Measurements from ENCODE around the gene TNFSF8. TPM values are rescaled to one million over a fixed set of nuclear protein-coding genes. Genes with fewer than 3 reads are reported as not detected.

The TNFSF8 gene
- total and polyA plus RNA-seq, 2 donors (not counting 3 experiments of a cell fraction or from before 2014, with no cell fraction given): not detected

DNA sequence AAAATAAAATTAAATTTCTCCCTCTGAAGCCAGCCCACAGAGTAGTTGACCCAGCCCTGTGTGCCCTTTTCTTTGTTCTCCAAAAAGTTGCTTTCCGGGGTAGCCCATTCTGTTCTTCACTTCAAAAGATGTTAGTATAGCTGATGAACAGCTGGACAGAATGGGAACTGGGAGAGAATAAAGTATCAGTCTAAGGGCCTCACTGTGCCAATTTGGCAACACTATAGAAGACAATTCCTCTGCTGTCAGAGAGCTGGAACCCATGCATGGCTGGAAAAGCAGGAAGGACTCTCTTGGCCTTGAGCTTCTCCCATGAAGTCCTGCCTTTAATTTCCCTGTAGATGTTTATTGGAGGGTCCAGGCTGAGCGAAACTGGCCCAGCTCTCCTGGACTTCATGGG is 11.0 kb upstream of the TNFSF8 start:
- Histone ChIP-seq H3K79me2 (ENCODE audit: control insufficient read depth, insufficient read depth, low read length) (no peaks in the 10 kb centered on the region), H3K9ac (replicated peaks; ENCODE audit: extremely low read depth, insufficient read depth, low read length) (no peak overlapping the region), H3K9me3 (replicated peaks; ENCODE audit: control insufficient read depth, insufficient read depth, low read length) (no peaks in the 10 kb centered on the region), H2AFZ (ENCODE audit: low read depth, low read length) (no peak overlapping the region), H3K4me3 (replicated peaks in 1 of 3; ENCODE audit: insufficient read depth in 1 of 3, low read depth in 1 of 3, low read length in 3 of 3) (no peak overlapping the region), H4K20me1 (replicated peaks; ENCODE audit: control insufficient read depth, extremely low read depth, insufficient read depth, low read length) (no peaks in the 10 kb centered on the region), H3K36me3 (ENCODE audit: control insufficient read depth in 2 of 2, extremely low read depth in 1 of 2, insufficient read depth in 2 of 2, low read length in 2 of 2) (no peaks in the 10 kb centered on the region), H3K4me2 (ENCODE audit: insufficient read depth, low read length) (no peak overlapping the region), H3K27me3 (ENCODE audit: control insufficient read depth in 2 of 2, insufficient read depth in 2 of 2, low read length in 2 of 2) (peaks cover 0 to 2% of the 10 kb centered on the region in 2 experiments), H3K27ac (ENCODE audit: insufficient read depth, low read depth, low read length) (no peak overlapping the region), H3K9me1 (replicated peaks; ENCODE audit: control insufficient read depth, extremely low read depth, insufficient read depth, low read length) (no peaks in the 10 kb centered on the region), H3K4me1 (ENCODE audit: control insufficient read depth, extremely low read depth, insufficient read depth, low read length) (no peaks in the 10 kb centered on the region)
- CTCF ChIA-PET: no interaction called here
- TF ChIP-seq FOS (IDR thresholded peaks at IDR 0.05; ENCODE audit: borderline replicate concordance, insufficient read depth, low read length) (no peak), MYC (IDR thresholded peaks at IDR 0.05; ENCODE audit: low read depth, low read length) (no peak), JUN (IDR thresholded peaks at IDR 0.05; ENCODE audit: borderline replicate concordance, insufficient read depth, insufficient read length, low read depth) (no peak), GATA2 (IDR thresholded peaks at IDR 0.05; ENCODE audit: insufficient read depth, insufficient read length, low read depth, low read length) (no peak), POLR2A (IDR thresholded peaks at IDR 0.05; ENCODE audit: low read depth, low read length) (no peak), EZH2 (IDR thresholded peaks at IDR 0.05; ENCODE audit: borderline replicate concordance, low read depth, low read length, severe bottlenecking) (no peak), POLR2AphosphoS5 (IDR thresholded peaks at IDR 0.05; ENCODE audit: insufficient read depth, low read depth, low read length) (no peak)
- TF ChIP-seq, protein P1, sequence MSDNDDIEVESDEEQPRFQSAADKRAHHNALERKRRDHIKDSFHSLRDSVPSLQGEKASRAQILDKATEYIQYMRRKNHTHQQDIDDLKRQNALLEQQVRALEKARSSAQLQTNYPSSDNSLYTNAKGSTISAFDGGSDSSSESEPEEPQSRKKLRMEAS (IDR thresholded peaks at IDR 0.05; ENCODE audit: insufficient read depth, insufficient read length): no peak
- TF ChIP-seq, protein P2, sequence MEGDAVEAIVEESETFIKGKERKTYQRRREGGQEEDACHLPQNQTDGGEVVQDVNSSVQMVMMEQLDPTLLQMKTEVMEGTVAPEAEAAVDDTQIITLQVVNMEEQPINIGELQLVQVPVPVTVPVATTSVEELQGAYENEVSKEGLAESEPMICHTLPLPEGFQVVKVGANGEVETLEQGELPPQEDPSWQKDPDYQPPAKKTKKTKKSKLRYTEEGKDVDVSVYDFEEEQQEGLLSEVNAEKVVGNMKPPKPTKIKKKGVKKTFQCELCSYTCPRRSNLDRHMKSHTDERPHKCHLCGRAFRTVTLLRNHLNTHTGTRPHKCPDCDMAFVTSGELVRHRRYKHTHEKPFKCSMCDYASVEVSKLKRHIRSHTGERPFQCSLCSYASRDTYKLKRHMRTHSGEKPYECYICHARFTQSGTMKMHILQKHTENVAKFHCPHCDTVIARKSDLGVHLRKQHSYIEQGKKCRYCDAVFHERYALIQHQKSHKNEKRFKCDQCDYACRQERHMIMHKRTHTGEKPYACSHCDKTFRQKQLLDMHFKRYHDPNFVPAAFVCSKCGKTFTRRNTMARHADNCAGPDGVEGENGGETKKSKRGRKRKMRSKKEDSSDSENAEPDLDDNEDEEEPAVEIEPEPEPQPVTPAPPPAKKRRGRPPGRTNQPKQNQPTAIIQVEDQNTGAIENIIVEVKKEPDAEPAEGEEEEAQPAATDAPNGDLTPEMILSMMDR (IDR thresholded peaks at IDR 0.05; ENCODE audit: extremely low read depth in 1 of 2, insufficient read depth in 1 of 2, low read depth in 1 of 2, low read length in 2 of 2): no peak
- dilution Hi-C loops (cut with MboI; ENCODE audit: extremely low pct_ligation_motif_present, low sequenced_read_pairs) (no loop called here), intact Hi-C loops (cut with micrococcal nuclease) (no loop called here)
- FAIRE-seq (no peak), DNase-seq (ENCODE audit: low read depth, low spot score) (no peak)
- no TSS peak for BruUV-seq (replicated peaks)
- POLR2A ChIA-PET: no interaction called here
